DMS53 treated with DMSO at 0.1 percent for 48 hours (cell line): ENCODE data around the gene RMC1.
"Not testable (repeated sequence)": the region's sequence is repeated elsewhere in the genome, so short reads cannot be mapped to it uniquely, and the experiment has no call there.

ENCODE experiments used
- DNase-seq: peaks from one replicate; lab custom pipeline; 2025; ENCODE audit not compliant: unreplicated experiment; lab: John Stamatoyannopoulos, UW

Gene RMC1

DNA sequence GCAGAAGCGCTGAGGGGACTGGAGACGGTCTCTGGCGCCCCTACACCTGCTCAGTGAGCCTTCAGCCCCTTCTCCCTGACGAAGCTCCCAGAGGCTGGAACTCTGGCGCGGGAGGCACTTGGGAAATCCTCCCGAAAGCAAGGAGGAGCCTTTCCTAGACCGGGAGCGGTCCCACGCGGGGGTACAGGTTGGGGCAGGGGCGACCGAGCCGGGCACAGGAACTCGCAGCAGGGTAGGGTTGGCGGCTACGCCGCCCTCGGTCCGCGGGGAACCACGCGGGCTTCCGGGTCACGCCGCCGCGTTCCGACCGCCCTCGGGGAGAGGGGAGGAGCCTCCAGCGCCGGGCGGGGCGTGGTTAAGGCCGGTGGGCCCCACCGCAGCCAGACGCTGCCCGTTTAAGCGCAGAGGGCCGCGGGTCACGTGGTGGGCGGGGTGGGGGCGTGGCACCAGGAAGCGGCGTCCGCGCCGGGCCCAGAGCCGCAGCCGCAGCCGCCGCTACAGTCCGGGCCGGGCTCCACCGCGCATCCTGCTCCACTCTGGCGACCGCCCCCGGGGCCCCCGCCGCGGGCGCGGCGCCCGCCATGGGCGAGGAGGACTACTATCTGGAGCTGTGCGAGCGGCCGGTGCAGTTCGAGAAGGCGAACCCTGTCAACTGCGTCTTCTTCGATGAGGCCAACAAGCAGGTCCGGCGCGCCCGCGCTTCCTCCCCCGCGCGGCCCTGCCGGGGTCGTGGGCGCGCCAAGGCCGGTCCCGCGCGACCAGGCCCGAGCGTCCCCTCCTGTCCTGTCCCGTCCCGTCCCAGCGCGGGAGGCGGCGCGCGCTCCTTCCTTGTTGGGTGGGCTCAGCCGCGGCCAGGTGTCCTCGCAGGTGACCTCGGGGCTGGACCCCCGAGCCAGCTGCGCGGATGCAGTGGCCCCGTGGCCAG, at the start of gene RMC1:
RMC1 (plus strand) TSS at position 474 of the 925 bp plus-strand sequence; CDS start at position 582, 108 bp downstream.
- DNase-seq: peak; percentile 55

GRCh38 chr18:23453680-23454058, 49.6 kb upstream of the RMC1 start:
- no peak for DNase-seq

- DNase-seq: no peak
Observed at GRCh38 chr18:23456835-23457234, 46.5 kb upstream of the RMC1 start.

- no peak for DNase-seq
Observed at GRCh38 chr18:23458830-23459529, 44.3 kb upstream of the RMC1 start.

DNA sequence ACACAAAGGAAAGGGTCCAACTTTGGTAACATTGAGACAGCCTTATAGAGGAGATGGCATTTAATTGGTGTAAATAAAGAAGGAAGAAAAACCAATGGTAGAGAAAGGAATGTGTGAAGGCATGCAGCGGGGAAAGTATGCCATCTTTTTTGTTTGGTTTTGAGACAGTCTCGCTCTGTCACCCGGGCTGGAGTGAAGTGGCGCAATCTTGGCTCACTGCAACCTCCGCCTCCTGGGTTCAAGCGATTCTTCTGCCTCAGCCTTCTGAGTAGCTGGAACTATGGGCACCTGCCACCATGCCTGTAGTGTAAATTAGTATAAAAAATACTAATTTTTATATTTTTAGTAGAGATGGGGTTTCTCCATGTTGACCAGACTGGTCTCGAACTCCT, 43.8 kb upstream of the RMC1 start:
- DNase-seq: no peak

DNA sequence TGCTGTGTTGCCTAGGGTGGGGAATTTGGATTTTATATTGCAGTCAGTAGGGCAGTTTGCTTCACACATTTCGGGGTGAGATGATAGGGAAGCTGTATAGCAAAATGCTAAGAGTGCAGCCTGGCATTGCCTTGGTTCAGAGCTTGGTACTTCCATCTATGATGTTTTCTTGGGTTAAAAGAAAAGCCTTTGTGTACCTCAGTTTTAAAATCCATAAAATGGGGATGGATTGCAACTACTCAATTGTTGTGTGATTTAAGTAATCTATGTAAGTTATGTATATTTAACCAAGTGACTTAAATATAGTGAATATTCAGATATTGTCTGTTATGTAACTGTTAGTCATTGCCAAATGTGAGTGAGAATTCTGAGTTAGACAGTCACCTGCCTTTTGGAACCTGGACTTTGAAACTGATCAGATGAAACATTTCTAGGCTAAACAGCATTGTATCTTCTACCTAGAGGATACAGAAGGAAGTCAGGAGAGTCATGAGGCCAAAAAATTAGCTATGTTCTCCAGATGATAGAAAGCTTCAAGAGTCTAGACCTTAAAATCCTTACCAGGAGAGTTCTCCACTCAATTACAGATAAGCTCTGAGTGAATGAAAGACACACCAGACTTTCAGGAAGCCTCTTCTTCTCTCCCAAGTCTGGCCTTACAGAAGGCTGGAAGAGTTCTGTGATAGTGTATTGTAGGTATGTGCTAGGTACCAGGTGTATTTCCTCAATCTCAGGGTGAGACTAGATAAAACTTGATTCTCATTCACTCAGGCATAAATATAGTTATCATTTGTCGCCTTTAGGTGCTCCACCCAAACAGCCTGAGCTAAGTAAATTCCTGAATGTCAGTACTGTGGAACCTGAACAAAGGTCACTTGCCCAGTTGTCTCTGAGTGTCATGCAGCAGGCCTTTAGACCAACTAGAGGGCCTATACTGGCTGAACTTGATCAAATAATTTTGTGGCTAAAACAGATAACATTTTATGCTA, 42.7 kb upstream of the RMC1 start:
- no peak for DNase-seq

DNA sequence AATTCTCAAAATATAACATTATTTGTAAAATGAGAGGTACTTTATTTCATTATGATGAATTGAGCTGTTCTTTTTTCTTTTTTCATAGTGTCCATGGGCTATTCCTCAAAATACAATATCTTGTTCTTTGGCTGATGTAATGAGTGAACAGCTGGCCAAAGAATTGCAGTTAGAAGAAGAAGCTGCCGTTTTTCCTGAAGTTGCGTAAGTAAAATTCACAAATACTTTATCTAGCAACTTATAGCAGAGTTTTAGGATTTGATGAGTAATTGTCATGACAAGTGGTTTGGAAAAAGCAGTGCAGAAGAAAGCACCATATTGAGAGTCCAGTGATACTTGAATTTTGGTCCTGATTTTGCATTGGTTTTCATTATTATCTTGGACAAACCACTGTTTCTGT, 40.4 kb upstream of the RMC1 start:
- no peak for DNase-seq

GRCh38 chr18:23468753-23469459, 34.4 kb upstream of the RMC1 start:
- DNase-seq: no peak

DNA sequence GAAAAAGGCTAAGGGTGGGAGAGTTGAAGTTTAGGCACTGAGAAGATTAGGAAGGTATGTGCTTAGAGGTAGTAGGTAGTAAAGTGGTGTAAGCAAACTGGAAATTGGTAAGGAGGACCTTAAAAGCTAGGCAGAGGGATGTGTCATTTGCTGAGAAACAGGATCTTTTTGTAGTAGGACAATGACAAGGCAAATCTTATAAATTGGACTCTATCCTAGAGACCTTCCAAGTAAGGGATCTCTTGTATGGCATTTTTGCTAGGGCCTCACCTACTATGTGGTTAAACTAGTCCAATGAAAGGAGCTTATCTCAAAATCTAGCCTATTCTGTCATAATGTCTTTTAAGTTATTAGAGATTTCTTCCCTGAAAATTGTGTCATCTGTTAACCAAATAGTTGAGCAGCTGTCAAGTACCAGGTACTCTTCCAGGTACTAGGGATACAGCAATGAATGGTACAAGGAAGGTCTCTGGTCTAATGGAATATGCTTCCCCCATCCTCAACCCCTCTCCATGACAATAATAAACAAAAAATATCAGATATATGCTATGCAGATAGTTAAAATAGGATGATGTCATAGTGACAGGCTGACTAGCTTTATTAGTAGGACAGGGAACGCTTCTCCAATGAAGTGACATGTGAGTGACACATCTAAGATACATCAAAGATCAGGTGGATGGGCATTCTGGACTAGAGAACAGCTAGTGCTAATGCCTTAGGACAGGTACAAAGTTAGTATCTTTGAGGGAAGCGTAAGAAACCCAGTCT, 32.5 kb upstream of the RMC1 start:
- DNase-seq: no peak

- DNase-seq: no peak
Observed at GRCh38 chr18:23471486-23471885, 31.8 kb upstream of the RMC1 start.

DNA sequence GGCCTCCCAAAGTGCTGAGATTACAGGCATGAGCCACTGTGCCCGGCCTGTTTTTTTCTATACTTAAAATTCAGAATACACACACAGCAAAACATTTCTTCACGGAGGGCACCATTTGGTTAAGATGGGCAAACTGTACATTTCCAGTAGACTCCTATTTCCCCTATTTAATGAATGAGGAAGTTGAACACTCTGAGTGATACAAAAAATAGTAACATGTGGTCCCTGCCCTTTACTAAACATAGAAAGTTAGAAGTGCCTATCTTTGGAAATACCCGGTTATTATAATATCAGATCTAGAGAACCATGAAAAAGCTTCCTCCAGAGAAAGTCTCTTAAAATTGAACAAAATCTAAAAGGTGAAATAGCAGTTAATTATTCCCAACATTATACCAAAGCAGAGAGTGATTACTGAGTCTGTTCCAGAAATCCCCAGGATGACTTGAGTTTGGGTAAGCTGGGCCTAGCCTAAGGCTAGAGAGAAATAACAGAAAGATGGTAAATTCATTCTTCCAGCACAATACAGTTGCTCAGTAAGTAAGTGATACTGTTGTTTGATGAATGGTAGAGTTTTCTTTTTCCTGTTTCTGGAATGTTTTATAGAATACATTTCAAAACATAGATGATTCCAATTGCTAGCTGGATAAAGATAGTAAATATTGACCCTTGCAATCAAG, 23.3 kb upstream of the RMC1 start:
- DNase-seq: no peak

DNA sequence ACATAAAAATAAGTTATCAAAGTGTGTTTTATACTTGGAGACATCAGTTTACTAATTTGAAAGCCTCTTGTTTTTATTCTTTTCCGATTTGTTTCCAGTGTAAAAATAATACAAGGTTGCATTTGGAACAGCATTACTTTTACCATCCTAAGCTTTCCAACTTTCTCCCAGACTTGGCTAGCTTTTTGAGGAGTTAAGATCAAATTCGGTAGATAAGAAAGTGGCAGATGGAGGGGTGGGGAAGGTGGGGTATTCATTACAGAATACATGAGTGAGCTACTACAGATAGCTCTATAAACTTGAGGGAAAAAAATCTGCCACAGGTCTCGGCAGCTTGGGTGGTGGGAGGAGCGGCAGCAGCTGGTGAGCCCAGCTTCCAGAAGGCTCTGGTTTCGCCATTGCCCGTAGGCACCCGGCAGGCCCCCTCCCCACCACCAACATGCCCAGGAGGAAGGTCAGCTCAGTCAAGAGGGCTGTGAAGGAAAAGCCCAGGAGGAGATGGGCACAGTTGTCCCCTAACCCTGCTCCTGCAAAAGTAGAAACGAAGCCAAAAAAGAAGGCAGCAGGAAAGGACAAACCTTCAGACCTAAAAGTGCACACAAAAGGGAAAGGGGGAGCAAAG, 18.6 kb upstream of the RMC1 start:
- no peak for DNase-seq

GRCh38 chr18:23485386-23485785, 17.9 kb upstream of the RMC1 start:
- no peak for DNase-seq

GRCh38 chr18:23487738-23488570, 15.4 kb upstream of the RMC1 start:
- DNase-seq: no peak

DNA sequence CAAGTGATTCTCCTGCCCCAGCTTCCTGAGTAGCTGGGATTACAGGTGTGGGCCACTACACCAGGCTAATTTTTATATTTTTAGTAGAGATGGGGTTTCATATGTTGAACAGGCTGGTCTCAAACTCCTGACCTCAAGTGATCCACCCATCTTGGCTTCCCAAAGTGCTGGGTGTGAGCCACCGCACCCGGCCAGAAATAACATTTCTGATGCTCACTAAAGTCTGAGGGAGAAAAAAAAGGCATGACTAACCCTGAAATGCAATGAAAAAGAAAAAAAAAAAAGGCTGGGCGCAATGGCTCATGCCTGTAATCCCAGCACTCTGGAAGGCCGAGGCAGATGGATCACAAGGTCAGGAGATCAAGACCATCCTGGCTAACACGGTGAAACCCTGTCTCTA, 13.7 kb upstream of the RMC1 start:
- DNase-seq: not testable (repeated sequence)

- no peak for DNase-seq
Observed at GRCh38 chr18:23493654-23494053, 9.7 kb upstream of the RMC1 start.

- no peak for DNase-seq
Observed at GRCh38 chr18:23494992-23495391, 8.3 kb upstream of the RMC1 start.
